Measurements from ENCODE around the gene MYH10.

MYH10 gene

DNA sequence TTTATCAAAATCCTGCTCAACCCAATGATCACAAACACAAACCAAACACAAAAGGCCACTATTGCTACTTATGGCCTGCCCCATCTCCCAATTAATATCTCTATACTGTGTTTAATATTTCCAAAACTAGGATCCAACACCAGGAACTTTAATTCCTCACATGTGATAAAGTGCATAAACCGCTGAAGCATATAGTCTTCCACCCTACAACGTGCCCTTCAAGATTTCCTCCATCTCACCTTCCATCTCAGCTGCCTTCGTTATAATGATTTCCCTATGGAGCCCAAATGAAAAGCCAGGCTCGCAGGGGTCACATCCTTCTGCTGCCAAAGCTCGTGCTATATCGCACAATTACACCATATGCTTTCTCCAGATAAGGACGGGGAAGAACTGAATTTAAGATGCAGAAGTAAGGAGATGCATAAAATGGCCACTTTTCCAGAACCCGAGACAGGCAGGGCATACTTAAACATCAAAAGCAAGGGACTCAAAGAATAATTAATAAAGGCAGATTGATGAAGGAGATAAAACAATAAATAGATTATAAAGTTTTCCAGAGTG, 1.8 kb downstream of the MYH10 start:
- Histone ChIP-seq H3K4me3 (ENCODE audit: extremely low read depth, insufficient read depth, low read length, poor library complexity, severe bottlenecking) (peak overlapping the region; percentile 99), H3K4me1 (ENCODE audit: control insufficient read depth, insufficient read depth, low read length, poor library complexity, severe bottlenecking) (peaks cover 11% of the 10 kb centered on the region), H3K27ac (ENCODE audit: low read depth, low read length, severe bottlenecking) (peak overlapping the region; percentile 6), H3K36me3 (ENCODE audit: control insufficient read depth, insufficient read depth, low read length) (peaks cover 12% of the 10 kb centered on the region), H3K9me3 (ENCODE audit: control insufficient read depth, low read length) (no peaks in the 10 kb centered on the region)
- 19 to 25% methylated on average over 3 of the region's 8 CpGs for WGBS, 2 experiments (ENCODE audit: insufficient coverage in 2 of 2)

GRCh38 chr17:8628172-8628571, 2.4 kb downstream of the MYH10 start:
- Histone ChIP-seq H3K36me3 (ENCODE audit: control insufficient read depth, insufficient read depth, low read length) (peaks cover 17% of the 10 kb centered on the region), H3K4me3 (ENCODE audit: extremely low read depth, insufficient read depth, low read length, poor library complexity, severe bottlenecking) (peak overlapping the region; percentile 99), H3K9me3 (ENCODE audit: control insufficient read depth, low read length) (no peaks in the 10 kb centered on the region), H3K4me1 (ENCODE audit: control insufficient read depth, insufficient read depth, low read length, poor library complexity, severe bottlenecking) (peaks cover 15% of the 10 kb centered on the region), H3K27ac (ENCODE audit: low read depth, low read length, severe bottlenecking) (no peak overlapping the region)
- WGBS, 2 experiments (ENCODE audit: insufficient coverage in 2 of 2) = 25 to 33% methylated on average over 1 of the region's 2 CpGs

GRCh38 chr17:8623591-8623990, 6.9 kb downstream of the MYH10 start:
- peaks cover 59% of the 10 kb centered on the region for H3K36me3 ChIP-seq (ENCODE audit: control insufficient read depth, insufficient read depth, low read length)
- no peak overlapping the region for H3K4me3 ChIP-seq (ENCODE audit: extremely low read depth, insufficient read depth, low read length, poor library complexity, severe bottlenecking)
- H3K9me3 ChIP-seq (ENCODE audit: control insufficient read depth, low read length) = no peaks in the 10 kb centered on the region
- H3K4me1 ChIP-seq (ENCODE audit: control insufficient read depth, insufficient read depth, low read length, poor library complexity, severe bottlenecking) = peaks cover 23% of the 10 kb centered on the region
- H3K27ac ChIP-seq (ENCODE audit: low read depth, low read length, severe bottlenecking) = peak overlapping the region; percentile 33
- 44 to 50% methylated on average over 1 of the region's 2 CpGs for WGBS, 2 experiments (ENCODE audit: insufficient coverage in 2 of 2)

- H3K27ac ChIP-seq (ENCODE audit: low read depth, low read length, severe bottlenecking) = no peak overlapping the region
- WGBS, 2 experiments (ENCODE audit: insufficient coverage in 2 of 2) = 89 to 91% methylated on average over 4 of the region's 4 CpGs
- H3K9me3 ChIP-seq (ENCODE audit: control insufficient read depth, low read length) = peaks cover 3% of the 10 kb centered on the region
- no peak overlapping the region for H3K4me3 ChIP-seq (ENCODE audit: extremely low read depth, insufficient read depth, low read length, poor library complexity, severe bottlenecking)
- peaks cover 69% of the 10 kb centered on the region for H3K36me3 ChIP-seq (ENCODE audit: control insufficient read depth, insufficient read depth, low read length)
- peaks cover 23% of the 10 kb centered on the region for H3K4me1 ChIP-seq (ENCODE audit: control insufficient read depth, insufficient read depth, low read length, poor library complexity, severe bottlenecking)
These were observed 8.3 kb downstream of the MYH10 start for GRCh38 chr17:8622191-8622590.

- H3K4me3 ChIP-seq (ENCODE audit: extremely low read depth, insufficient read depth, low read length, poor library complexity, severe bottlenecking) = no peak overlapping the region
- WGBS, 2 experiments (ENCODE audit: insufficient coverage in 2 of 2) = 71 to 77% methylated on average over 1 to 2 of the region's 3 CpGs
- H3K27ac ChIP-seq (ENCODE audit: low read depth, low read length, severe bottlenecking) = peak overlapping the region; percentile 43
- H3K4me1 ChIP-seq (ENCODE audit: control insufficient read depth, insufficient read depth, low read length, poor library complexity, severe bottlenecking) = peaks cover 23% of the 10 kb centered on the region
- peaks cover 5% of the 10 kb centered on the region for H3K9me3 ChIP-seq (ENCODE audit: control insufficient read depth, low read length)
- H3K36me3 ChIP-seq (ENCODE audit: control insufficient read depth, insufficient read depth, low read length) = peaks cover 74% of the 10 kb centered on the region
These were observed 8.9 kb downstream of the MYH10 start for GRCh38 chr17:8621585-8621984.

- H3K27ac ChIP-seq (ENCODE audit: low read depth, low read length, severe bottlenecking) = no peak overlapping the region
- H3K36me3 ChIP-seq (ENCODE audit: control insufficient read depth, insufficient read depth, low read length) = peaks cover 75% of the 10 kb centered on the region
- no peak overlapping the region for H3K4me3 ChIP-seq (ENCODE audit: extremely low read depth, insufficient read depth, low read length, poor library complexity, severe bottlenecking)
- H3K9me3 ChIP-seq (ENCODE audit: control insufficient read depth, low read length) = peaks cover 5% of the 10 kb centered on the region
- peaks cover 23% of the 10 kb centered on the region for H3K4me1 ChIP-seq (ENCODE audit: control insufficient read depth, insufficient read depth, low read length, poor library complexity, severe bottlenecking)
- 100% methylated on average over 1 of the region's 6 CpGs; no CpG with 5 or more reads in 1 of the 2 experiments for WGBS, 2 experiments (ENCODE audit: insufficient coverage in 2 of 2)
These were observed 11.2 kb downstream of the MYH10 start for GRCh38 chr17:8619294-8619693.

DNA sequence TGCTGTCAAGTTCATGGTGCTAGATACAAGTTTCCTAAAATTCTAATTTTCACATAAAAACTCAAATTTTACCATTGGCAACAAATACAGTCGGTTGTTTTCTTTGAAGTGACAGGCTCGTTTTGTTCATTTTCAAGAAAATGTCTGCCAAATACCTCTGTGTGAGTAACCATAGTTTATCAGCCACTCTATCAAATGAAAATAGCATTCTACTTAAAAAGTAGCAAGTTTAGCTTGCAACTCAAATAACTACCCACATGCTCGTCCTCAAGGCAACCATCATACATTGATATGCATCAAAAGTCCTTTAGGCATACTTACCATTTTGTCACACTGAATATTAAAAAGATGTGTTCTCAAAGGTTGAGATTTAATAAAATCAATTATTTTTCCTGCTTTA, 11.7 kb downstream of the MYH10 start:
- no peak overlapping the region for H3K27ac ChIP-seq (ENCODE audit: low read depth, low read length, severe bottlenecking)
- 100% methylated on average over 2 of the region's 3 CpGs for WGBS, 2 experiments (ENCODE audit: insufficient coverage in 2 of 2)
- peaks cover 73% of the 10 kb centered on the region for H3K36me3 ChIP-seq (ENCODE audit: control insufficient read depth, insufficient read depth, low read length)
- peaks cover 20% of the 10 kb centered on the region for H3K4me1 ChIP-seq (ENCODE audit: control insufficient read depth, insufficient read depth, low read length, poor library complexity, severe bottlenecking)
- H3K9me3 ChIP-seq (ENCODE audit: control insufficient read depth, low read length) = peaks cover 5% of the 10 kb centered on the region
- no peak overlapping the region for H3K4me3 ChIP-seq (ENCODE audit: extremely low read depth, insufficient read depth, low read length, poor library complexity, severe bottlenecking)

DNA sequence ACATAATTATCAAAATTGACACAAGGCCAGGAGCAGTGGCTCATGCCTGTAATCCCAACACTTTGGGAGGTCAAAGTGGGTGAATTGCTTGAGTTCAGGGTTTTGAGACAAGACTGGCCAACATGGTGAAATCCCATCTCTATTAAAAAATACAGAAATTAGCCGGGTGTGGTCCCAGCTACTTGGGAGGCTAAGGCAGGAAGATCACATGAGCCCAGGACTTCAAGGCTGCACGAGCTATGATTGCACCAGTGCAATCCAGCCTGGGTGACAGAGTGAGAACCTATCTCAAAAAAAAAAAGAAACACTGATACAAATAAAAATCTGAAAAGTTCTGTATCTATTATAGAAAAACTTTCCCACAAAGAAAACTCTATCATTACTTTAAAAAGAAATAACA, 15.5 kb downstream of the MYH10 start:
- Histone ChIP-seq H3K27ac (ENCODE audit: low read depth, low read length, severe bottlenecking) (no peak overlapping the region), H3K4me1 (ENCODE audit: control insufficient read depth, insufficient read depth, low read length, poor library complexity, severe bottlenecking) (peaks cover 13% of the 10 kb centered on the region), H3K36me3 (ENCODE audit: control insufficient read depth, insufficient read depth, low read length) (peaks cover 69% of the 10 kb centered on the region), H3K4me3 (ENCODE audit: extremely low read depth, insufficient read depth, low read length, poor library complexity, severe bottlenecking) (no peak overlapping the region), H3K9me3 (ENCODE audit: control insufficient read depth, low read length) (peaks cover 8% of the 10 kb centered on the region)
- 100% methylated on average over 1 of the region's 2 CpGs; no CpG with 5 or more reads in 1 of the 2 experiments for whole genome bisulfite sequencing, 2 experiments (ENCODE audit: insufficient coverage in 2 of 2)

- Histone ChIP-seq H3K36me3 (ENCODE audit: control insufficient read depth, insufficient read depth, low read length) (peaks cover 51% of the 10 kb centered on the region), H3K4me1 (ENCODE audit: control insufficient read depth, insufficient read depth, low read length, poor library complexity, severe bottlenecking) (peaks cover 32% of the 10 kb centered on the region), H3K4me3 (ENCODE audit: extremely low read depth, insufficient read depth, low read length, poor library complexity, severe bottlenecking) (no peak overlapping the region), H3K27ac (ENCODE audit: low read depth, low read length, severe bottlenecking) (peak overlapping the region; percentile 60), H3K9me3 (ENCODE audit: control insufficient read depth, low read length) (peaks cover 3% of the 10 kb centered on the region)
- WGBS, 2 experiments (ENCODE audit: insufficient coverage in 2 of 2) = 90 to 96% methylated on average over 6 to 8 of the region's 8 CpGs
These were observed 18.8 kb downstream of the MYH10 start for GRCh38 chr17:8611619-8612298.

DNA sequence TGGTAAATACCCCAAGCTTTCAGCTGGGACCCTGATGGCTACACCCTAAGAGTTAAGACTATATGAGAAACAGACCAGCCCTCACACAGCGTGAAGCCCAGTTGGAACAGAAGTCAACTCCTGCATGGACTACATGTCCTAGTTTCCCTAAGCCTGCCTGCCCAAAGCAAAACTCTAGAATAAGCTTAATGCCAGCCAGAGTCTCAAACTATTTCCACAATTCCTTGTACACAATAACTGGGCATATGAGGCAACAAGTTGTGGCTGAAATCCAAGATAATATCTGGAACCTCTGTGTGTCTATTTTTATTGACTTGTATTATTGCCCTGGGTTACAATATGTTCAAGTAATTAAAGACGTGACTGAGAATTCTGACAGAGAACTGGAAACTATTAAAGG, 19.4 kb downstream of the MYH10 start:
- Histone ChIP-seq H3K27ac (ENCODE audit: low read depth, low read length, severe bottlenecking) (peak overlapping the region; percentile 60), H3K4me3 (ENCODE audit: extremely low read depth, insufficient read depth, low read length, poor library complexity, severe bottlenecking) (no peak overlapping the region), H3K4me1 (ENCODE audit: control insufficient read depth, insufficient read depth, low read length, poor library complexity, severe bottlenecking) (peaks cover 33% of the 10 kb centered on the region), H3K9me3 (ENCODE audit: control insufficient read depth, low read length) (peaks cover 3% of the 10 kb centered on the region), H3K36me3 (ENCODE audit: control insufficient read depth, insufficient read depth, low read length) (peaks cover 49% of the 10 kb centered on the region)
- WGBS, 2 experiments (ENCODE audit: insufficient coverage in 2 of 2) = 80 to 100% methylated on average over 1 of the region's 2 CpGs

GRCh38 chr17:8610558-8610957, 20.0 kb downstream of the MYH10 start:
- Histone ChIP-seq H3K27ac (ENCODE audit: low read depth, low read length, severe bottlenecking) (no peak overlapping the region), H3K4me3 (ENCODE audit: extremely low read depth, insufficient read depth, low read length, poor library complexity, severe bottlenecking) (no peak overlapping the region), H3K36me3 (ENCODE audit: control insufficient read depth, insufficient read depth, low read length) (peaks cover 45% of the 10 kb centered on the region), H3K4me1 (ENCODE audit: control insufficient read depth, insufficient read depth, low read length, poor library complexity, severe bottlenecking) (peaks cover 33% of the 10 kb centered on the region), H3K9me3 (ENCODE audit: control insufficient read depth, low read length) (peaks cover 3% of the 10 kb centered on the region)
- WGBS, 2 experiments (ENCODE audit: insufficient coverage in 2 of 2) = 86 to 100% methylated on average over 1 to 2 of the region's 2 CpGs
